ENCODE results near the gene CC2D1A.

DNA sequence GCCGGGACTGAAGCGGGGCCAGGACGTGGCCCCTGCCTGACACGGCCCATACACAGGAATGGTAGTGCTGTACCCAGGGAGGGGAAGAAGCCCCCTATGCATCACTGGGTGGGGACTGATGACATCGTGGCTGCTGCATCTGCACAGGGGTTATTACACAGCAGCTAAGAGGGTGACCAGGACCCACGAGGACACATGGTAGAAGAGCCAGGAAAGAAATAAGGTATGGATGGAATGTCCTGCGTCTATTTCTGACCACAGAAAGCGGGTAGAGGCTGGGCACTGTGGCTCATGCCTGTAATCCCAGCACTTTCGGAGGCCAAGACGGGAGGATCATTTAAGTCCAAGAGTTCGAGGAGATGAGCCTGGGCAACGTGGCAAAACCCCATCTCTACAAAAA lies 70.4 kb downstream of the CC2D1A start:
- no peak for TF ChIP-seq CTCF (IDR thresholded peaks at IDR 0.05)
- TF ChIP-seq POLR2A (IDR thresholded peaks at IDR 0.05): no peak

Measured in tibial nerve (tissue), 3 donors.